Spleen (tissue), 11 donors: ENCODE data around the gene RIMBP2. TPM values are rescaled to one million over a fixed set of nuclear protein-coding genes. Genes with fewer than 3 reads are reported as not detected.

ENCODE experiments used
- DNase-seq: peaks from one replicate; pipeline ENCODE4 v3.0.0-alpha.2; 2020
- H3K27ac ChIP-seq, 8 donors: fragments of 200-600 bp; sonication (generic) in 7 of 8; 1 replicate in 4 of 8; 2 replicates in 4 of 8; pipeline versions ENCODE4 v1.5.0 to v1.8.0; 2016 to 2021; ENCODE audit warnings: inconsistent platforms in 4 of 8, mild to moderate bottlenecking in 4 of 8, moderate library complexity in 1 of 8
- H3K27me3 ChIP-seq, 7 donors: fragments of 200-600 bp; sonication (generic) in 6 of 7; replicated peaks in 1 of 7; 1 replicate in 4 of 7; 2 replicates in 3 of 7; pipeline versions ENCODE4 v1.5.0 to v1.8.0; 2016 to 2021; ENCODE audit warnings: inconsistent platforms in 3 of 7, mild to moderate bottlenecking in 1 of 7
- H3K36me3 ChIP-seq, 6 donors: fragments of 200-600 bp; sonication (generic) in 5 of 6; 1 replicate in 4 of 6; 2 replicates in 2 of 6; pipeline versions ENCODE4 v1.5.0 to v1.8.0; 2016 to 2021; ENCODE audit warnings: inconsistent platforms in 2 of 6
- H3K4me1 ChIP-seq, 6 donors: fragments of 200-600 bp; sonication (generic) in 5 of 6; 1 replicate in 3 of 6; 2 replicates in 3 of 6; pipeline versions ENCODE4 v1.5.0 to v1.8.0; 2016 to 2021; ENCODE audit warnings: inconsistent platforms in 3 of 6
- H3K4me3 ChIP-seq, 8 donors: fragments of 200-600 bp; sonication (generic) in 7 of 8; 1 replicate in 4 of 8; 2 replicates in 4 of 8; pipeline versions ENCODE4 v1.5.0 to v1.8.0; 2016 to 2021; ENCODE audit warnings: inconsistent platforms in 4 of 8, mild to moderate bottlenecking in 4 of 8, moderate library complexity in 2 of 8
- H3K9me3 ChIP-seq, 8 donors: fragments of 200-600 bp; sonication (generic) in 7 of 8; 1 replicate in 4 of 8; 2 replicates in 4 of 8; pipeline versions ENCODE4 v1.5.0 to v1.8.0; 2016 to 2021; ENCODE audit warnings: inconsistent platforms in 4 of 8
- POLR2A ChIP-seq, 3 donors: fragments of 450-650 bp; IDR thresholded peaks; one replicate each; pipeline ENCODE4 v1.5.1; 2017; ENCODE audit warnings: antibody characterized with exemption in 3 of 3, mild to moderate bottlenecking in 1 of 3
- POLR2AphosphoS5 ChIP-seq, 3 donors: sonication (generic); formaldehyde crosslinking; IDR thresholded peaks; one replicate each; pipeline ENCODE4 v1.5.1; 2017; ENCODE audit warnings: antibody characterized with exemption in 3 of 3
- WGBS, 5 donors: extraction: QIAGEN DNeasy Blood & Tissue Kit in 3 of 5; methylation state at CpG; one replicate each; pipeline versions ENCODE4 v1.1.5 to v1.1.7; 2013 to 2018; 5-methylcytosine and 5-hydroxymethylcytosine counted together
- intact Hi-C: fragments of 100-400 bp; cut with DNase I; formaldehyde crosslinking; loops from one replicate; pipeline ENCODE4 v1.15.0; 2023; ENCODE audit warnings: low total_unique reads
- polyA plus RNA-seq, 3 donors: library from polyadenylated mRNA; stranded (reverse); fragments of 200-250 nt; gene quantifications; one replicate each; pipeline ENCODE4 v1.2.1, GENCODE V29; 2013
- total RNA-seq, 7 donors: library from RNA; depleted of rRNA in 3 of 7; stranded (reverse); fragments of >200 nt in 3 of 7; fragmentation: NEBNext Ultra II Directional in 4 of 7; extraction: Animal tissue kit (Norgen Biotek cat#: 25700) in 4 of 7; gene quantifications; one replicate each; pipeline versions ENCODE4 v1.1.0 to v1.2.1, GENCODE V29; 2016 to 2021
- TF ChIP-seq, protein P1 (sequence below), 11 experiments: fragments of 200-600 bp in 7 of 11; fragments of 450-650 bp in 4 of 11; sonication (generic) in 4 of 11; IDR thresholded peaks in 8 of 11; conservative IDR thresholded peaks in 3 of 11; 1 replicate in 7 of 11; 2 replicates in 4 of 11; pipeline versions ENCODE4 v1.4.0 to v1.8.0; 2016 to 2021; ENCODE audit warnings: antibody characterized with exemption in 11 of 11, inconsistent platforms in 4 of 11, mild to moderate bottlenecking in 1 of 11
- donor health status: healthy with polysubstance abuse.
- donor health status: DM: no; HTN: no; CAD: no; lungs with moderate emphysema.
- donor health status: DM: no; HTN: no; CAD: no.
- donor health status: Bipolar disorder and iron deficiency.
- donor health status: healthy.
- donor health status: DM: no; HTN: no; CAD: no.
- donor health status: DM: yes; HTN: yes; CAD: no.

RIMBP2 gene
- total and polyA plus RNA-seq, 10 donors = 0.05 to 5.2 (median 0.95) TPM

DNA sequence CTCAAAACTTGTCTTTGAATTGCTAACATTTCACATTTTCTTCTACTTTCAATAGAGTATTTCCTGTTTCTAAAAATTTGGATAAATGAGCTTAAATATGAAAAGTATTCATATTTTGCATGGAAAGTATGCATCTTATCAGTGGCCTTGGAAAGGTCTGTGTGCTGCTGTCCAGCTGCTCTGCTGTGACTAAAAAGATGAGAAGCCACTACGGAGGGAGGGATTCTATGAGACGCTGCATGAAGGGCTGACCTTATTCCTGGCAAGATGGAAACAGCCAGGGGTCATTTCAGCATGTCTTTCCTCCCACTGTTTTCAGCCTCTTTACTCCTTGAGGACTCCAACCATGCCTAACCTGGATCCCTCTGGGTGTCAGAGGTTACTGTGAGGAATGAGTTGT, 365.4 kb downstream of the RIMBP2 start:
- Histone ChIP-seq H3K9me3 (no peaks in the 10 kb centered on the region), H3K27me3 (no peaks in the 10 kb centered on the region), H3K4me1 (no peaks in the 10 kb centered on the region), H3K4me3 (no peak overlapping the region), H3K27ac (peak overlapping the region in 2 of 8 donors; percentile 11 to 41), H3K36me3 (no peaks in the 10 kb centered on the region)
- 55 to 70% (median 57%) methylated on average over 2 of the region's 2 CpGs for WGBS, 5 donors
- intact Hi-C loops = no loop called here
- DNase-seq = no peak
- TF ChIP-seq POLR2A (IDR thresholded peaks at IDR 0.05) = no peak
- no peak for TF ChIP-seq POLR2AphosphoS5 (IDR thresholded peaks at IDR 0.05)
- TF ChIP-seq, protein P1, sequence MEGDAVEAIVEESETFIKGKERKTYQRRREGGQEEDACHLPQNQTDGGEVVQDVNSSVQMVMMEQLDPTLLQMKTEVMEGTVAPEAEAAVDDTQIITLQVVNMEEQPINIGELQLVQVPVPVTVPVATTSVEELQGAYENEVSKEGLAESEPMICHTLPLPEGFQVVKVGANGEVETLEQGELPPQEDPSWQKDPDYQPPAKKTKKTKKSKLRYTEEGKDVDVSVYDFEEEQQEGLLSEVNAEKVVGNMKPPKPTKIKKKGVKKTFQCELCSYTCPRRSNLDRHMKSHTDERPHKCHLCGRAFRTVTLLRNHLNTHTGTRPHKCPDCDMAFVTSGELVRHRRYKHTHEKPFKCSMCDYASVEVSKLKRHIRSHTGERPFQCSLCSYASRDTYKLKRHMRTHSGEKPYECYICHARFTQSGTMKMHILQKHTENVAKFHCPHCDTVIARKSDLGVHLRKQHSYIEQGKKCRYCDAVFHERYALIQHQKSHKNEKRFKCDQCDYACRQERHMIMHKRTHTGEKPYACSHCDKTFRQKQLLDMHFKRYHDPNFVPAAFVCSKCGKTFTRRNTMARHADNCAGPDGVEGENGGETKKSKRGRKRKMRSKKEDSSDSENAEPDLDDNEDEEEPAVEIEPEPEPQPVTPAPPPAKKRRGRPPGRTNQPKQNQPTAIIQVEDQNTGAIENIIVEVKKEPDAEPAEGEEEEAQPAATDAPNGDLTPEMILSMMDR (IDR thresholded peaks at IDR 0.05 in 8 of 11, conservative IDR thresholded peaks at IDR 0.05 in 3 of 11) = no peak

DNA sequence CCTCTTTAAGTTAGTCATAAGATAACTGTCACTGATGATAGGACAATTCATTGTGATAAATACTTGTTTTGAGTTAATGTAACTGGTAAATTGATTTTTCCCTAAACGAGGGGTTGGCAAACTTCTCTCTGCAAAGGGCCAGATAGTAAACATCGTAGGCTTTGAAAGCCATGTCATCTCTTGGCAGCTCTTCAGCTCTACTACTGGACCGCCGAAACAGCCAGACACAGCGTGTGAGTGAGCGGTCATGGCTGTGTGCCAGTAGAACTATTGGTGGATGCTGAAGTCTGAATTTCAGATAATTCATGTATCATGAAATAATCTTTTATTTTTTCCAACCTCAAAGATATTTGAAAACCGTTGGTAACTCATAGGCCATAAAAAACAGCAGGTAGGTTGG, 368.5 kb downstream of the RIMBP2 start:
- no peaks in the 10 kb centered on the region for H3K27me3 ChIP-seq
- WGBS, 5 donors = 73 to 80% (median 76%) methylated on average over 7 of the region's 7 CpGs
- intact Hi-C loops = no loop called here
- no peaks in the 10 kb centered on the region for H3K36me3 ChIP-seq
- no peaks in the 10 kb centered on the region for H3K4me1 ChIP-seq
- H3K4me3 ChIP-seq = no peak overlapping the region
- no peaks in the 10 kb centered on the region for H3K9me3 ChIP-seq
- no peak overlapping the region for H3K27ac ChIP-seq
- TF ChIP-seq POLR2A (IDR thresholded peaks at IDR 0.05) = no peak
- TF ChIP-seq, protein P1 (IDR thresholded peaks at IDR 0.05 in 8 of 11, conservative IDR thresholded peaks at IDR 0.05 in 3 of 11) = no peak
- no peak for TF ChIP-seq POLR2AphosphoS5 (IDR thresholded peaks at IDR 0.05)
- no peak for DNase-seq

Other genes starting within 250 kb of the RIMBP2 start
- 10 to 100 TPM; 11.5 to 18.4 (median 15.1) TPM for gene STX2, start 123.0 kb upstream of the RIMBP2 start, total RNA-seq
- 1 to 10 TPM; 7.4 to 9.1 (median 8.6) TPM for gene STX2, start 123.0 kb upstream of the RIMBP2 start, polyA plus RNA-seq
- 100 to 1,000 TPM; 128 to 423 (median 270) TPM for gene RAN, start 155.8 kb upstream of the RIMBP2 start, total RNA-seq
- gene RAN, start 155.8 kb upstream of the RIMBP2 start, polyA plus RNA-seq = 100 to 1,000 TPM; 225 to 412 (median 395) TPM
- gene ADGRD1, start 237.6 kb upstream of the RIMBP2 start, total RNA-seq = 1 to 10 TPM; 3.4 to 9.7 (median 6.9) TPM
- 1 to 10 TPM in 2 of 3 donors, under 1 TPM in 1; 0.89 to 1.5 (median 1.4) TPM for gene ADGRD1, start 237.6 kb upstream of the RIMBP2 start, polyA plus RNA-seq